Measurements from ENCODE around the gene BNIP3.
"Not testable (repeated sequence)": the region's sequence is repeated elsewhere in the genome, so short reads cannot be mapped to it uniquely, and the experiment has no call there.

BNIP3 gene

DNA sequence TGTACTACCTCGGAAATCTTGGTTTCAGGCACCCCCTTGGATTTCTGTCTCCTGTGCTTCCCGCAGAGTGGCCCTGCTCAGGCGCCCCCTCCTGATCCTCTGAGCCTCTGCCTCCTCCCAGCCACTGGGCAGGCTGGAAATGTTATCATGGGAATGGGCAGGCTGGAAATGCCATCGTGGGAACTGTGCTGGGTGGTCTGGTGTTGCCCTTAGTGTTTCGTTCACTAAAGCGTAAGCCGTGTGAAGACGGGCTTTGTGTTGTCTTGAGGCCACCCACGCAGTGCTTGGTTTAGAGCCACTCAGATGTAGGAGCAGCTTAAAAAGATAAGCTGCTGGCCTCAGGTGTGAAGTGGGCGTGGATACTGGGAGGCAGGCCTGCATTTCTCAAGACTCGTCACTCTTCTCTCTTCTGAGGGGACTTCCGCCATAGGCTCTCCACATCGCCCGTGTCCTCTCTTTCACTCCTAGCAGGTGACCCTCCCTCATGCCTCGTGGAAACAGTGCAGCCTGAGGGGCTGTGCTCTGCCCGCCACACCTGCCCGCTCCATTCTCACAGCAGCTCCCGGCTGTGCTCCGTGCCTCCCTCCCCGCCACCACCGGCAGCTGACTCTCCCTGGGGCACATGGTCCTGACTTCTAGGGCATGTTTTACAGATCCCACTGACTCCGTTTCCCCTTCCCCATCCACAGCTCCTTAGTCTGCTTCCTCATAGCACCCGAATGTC is 52.4 kb downstream of the BNIP3 start:
- DNase-seq (ENCODE audit: low read depth): no peak

DNA sequence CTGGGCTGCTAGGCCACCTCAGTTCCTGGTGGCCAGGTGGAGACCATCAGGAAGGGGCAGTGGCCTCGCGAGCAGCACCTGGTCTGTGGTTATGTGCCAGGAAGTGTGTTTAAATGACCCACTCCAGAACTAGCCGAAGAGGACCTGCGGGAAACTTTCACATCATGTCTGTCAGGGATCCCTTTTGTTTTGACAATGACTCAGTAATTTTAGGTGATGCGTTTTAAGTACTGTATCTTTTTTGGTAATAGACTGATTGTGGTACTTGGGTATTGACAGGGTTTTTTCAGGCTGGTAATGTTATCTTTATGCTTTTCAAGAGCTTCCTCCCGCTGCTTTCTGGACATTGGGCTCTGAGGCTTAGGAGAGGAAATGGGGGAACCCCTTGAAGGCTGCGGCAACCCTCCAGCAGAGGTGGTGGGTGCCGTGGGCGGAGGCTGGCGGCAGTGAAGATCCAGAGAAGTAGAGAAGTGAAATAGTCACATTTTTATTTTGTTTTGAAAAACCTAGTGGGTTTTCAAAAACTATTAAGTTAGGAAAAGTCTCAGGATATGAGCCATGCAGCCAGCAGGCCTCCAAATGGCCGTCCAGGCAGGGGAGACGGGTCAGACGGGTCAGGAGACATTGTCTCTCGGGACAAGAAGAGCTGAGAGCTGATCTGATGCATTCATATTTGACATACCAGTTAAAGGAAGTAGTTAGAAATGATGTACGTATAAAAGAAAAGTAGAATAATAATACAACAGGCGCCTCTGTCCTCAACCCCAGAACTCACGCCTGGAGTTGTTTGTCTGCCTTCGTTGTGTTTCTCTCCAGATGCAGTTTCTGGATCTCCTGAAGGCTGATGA is 53.3 kb downstream of the BNIP3 start:
- no peak for DNase-seq (ENCODE audit: low read depth)

DNA sequence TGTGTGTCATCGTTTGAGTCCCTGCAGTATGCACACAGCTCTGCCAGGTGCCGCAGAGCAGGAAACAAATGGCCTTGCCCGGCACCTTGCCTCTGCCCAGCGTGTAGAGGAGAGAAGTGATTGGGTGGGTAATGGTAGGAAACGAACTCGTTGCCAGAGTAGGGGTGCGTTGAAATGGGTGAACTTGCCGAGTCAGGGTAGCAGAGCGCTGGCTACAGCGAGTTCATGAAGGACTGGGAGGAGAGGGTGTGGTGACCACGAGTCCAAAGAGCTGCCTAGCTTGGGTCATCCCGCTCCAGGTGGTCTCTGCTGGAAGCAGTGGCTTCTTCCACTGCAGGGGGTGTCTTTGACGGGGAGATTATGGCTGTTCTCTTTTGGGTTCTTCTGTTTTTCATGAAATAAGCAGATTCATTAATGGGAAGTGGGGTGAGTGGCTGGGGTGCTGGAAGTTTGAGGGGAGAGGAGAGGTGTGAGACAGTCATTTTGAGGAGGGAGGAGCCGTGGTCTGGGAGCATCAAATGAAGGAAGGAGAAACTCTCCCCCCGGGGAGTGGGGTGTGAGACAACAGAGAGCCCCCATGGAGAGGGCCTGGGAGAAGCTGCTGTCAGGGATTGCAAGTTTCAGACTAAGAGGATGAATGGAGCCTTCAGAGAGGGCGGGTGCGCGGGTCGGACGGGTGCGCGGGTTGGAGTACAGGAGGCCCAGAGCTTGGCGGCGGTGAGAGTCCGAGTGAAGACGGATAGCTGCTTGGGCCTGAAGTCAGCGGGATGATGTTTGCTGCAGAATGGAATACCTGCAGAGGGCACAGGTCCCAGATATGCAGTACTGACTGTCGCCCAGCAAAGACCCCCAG is 54.8 kb downstream of the BNIP3 start:
- DNase-seq (ENCODE audit: low read depth): no peak

DNA sequence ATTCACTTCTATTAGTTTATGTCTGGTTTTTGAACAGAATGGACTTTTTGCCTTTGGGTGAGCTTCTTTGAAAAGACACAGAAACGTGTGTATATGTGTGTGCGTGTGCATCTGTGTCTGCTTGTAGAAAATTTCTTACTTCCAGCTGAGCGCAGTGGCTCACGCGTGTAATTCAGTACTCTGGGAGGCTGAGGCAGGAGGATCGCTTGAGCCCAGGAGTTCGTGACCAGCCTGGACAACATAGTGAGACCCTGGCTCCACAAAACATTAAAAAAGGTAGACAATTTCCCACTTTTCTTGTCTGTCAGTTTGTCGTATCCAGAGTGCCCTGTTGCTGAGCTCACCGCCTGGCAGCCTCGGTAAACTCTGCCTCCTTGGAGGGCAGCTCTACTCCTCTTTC is 55.5 kb downstream of the BNIP3 start:
- no peak for DNase-seq (ENCODE audit: low read depth)

DNA sequence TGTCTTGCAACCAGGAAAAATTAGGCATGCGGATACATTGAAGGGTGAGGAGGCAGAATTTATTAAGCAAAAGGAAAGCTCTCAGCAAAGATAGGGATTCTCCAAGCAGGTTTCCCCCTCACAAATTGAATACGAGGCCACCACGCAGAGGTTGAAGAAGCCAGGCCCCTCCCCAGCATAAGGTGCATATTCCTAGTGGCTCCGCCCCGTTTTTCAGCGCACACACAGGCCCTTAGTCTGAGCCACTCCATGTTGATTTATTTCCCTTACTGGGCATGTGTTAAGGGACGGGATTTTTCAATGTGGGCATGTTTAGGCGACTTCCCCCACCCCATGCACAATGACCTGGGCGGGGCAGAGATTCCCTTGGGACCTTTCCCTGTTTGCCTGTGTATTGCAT is 56.0 kb downstream of the BNIP3 start:
- no peak for DNase-seq (ENCODE audit: low read depth)

DNA sequence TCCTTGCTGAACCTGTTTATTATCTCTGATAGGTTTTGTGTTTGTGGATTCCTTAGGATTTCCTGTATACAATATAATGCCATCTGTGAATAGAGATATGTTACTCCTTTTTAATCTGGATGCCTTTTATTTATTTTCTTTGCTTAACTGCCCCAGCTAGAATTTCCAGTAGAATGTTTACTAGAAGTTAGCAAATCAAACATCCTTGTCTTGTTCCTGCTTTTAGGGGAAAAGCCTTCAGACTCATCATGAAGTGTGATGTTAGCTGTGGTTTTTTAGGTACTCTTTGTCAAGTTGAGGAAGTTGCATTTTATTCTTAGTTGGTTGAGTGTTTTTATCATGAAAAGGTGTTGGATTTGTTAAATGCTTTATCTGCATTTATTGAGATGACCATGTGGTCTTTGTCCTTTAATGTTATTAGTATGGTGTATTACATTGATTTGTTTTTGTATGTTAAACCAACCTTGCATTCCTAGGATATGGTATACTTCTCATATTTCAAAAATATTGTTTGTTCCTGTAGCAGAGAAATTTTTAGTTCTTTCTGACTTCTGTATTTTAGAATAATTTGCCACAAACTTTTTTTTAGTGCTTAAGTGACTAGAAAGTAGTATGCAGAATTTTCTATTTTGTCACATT is 56.6 kb downstream of the BNIP3 start:
- no peak for DNase-seq (ENCODE audit: low read depth)

DNA sequence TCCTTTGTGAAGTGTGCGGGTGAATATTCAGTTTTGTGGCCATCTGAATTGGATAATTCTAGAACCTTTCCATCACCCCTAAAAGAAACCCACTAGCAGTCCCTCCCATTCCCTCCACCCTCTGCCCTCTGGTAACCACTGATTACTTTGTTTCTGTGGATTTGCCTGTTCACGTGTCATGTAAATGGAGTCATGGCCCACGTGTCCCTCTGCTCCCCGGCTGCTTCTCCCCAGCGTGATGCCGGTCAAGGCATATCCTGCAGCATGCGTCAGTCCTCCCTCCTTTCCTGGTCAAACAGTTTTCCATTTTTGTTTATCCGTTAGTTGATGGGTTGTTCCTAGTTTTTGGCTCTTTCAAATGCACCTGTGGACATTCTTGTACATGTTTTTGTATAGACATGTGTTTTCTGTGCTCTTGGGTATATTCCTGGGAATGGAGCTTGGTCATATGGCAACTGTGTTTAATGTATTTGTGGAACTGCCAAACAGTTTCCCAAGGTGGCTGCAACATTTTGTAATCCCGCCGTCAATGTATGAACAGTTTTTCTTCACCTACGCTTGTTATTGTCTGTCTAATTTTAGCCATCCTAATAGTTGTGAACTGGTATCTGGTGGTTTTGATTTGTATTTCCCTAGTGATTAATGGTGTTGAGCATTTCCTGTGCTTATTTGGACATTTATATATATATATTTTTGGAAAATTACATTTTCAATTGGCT is 58.5 kb downstream of the BNIP3 start:
- no peak for DNase-seq (ENCODE audit: low read depth)

DNA sequence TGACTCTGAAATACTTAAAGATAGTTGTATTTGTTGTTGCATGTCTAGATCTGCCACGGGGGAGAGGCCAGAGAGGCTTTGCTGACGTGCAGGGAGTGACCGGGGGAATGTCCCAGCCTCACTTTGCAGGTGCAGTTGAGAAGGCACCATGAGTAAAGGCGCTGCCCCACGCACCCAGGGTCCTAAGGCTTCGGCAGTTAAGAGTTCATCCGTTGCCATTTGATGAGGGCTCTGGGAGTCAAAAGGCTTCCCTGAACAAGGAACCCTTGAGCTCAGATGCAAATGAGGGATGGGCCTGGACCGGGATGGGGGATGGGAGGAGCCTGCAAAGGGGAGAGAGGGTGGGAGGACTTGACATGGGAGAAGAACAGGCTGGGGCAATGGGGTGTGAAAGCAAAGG is 60.5 kb downstream of the BNIP3 start:
- DNase-seq (ENCODE audit: low read depth): no peak

DNA sequence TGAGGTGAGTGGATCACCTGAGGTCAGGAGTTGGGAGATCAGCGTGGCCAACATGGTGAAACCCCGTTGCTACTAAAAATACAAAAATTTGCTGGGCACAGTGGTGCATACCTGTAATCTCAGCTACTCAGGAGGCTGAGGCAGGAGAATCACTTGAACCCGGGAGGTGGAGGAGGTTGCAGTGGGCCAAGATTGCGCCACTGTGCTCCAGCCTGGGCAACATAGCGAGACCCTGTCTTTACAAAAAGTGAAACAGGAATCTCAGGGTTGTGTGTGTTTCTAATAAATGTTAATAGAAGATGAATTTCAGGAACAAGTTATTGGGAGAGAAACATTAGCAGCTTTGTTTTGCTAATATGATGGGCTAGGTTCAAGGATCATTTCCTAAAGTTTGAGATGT is 61.0 kb downstream of the BNIP3 start:
- no peak for DNase-seq (ENCODE audit: low read depth)

DNA sequence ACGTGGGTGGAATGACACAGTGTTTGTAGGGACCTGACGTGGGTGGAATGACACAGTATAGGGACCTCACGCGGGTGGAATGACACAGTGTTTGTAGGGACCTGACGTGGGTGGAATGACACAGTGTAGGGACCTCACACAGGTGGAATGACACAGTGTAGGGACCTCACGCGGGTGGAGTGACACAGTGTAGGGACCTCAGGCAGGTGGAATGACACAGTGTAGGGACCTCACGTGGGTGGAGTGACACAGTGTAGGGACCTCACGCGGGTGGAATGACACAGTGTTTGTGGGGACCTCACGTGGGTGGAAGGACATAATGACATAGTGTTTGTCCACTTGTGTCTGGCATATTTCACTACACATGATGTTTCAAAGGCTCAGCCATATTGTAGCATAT is 61.6 kb downstream of the BNIP3 start:
- no peak for DNase-seq (ENCODE audit: low read depth)

DNA sequence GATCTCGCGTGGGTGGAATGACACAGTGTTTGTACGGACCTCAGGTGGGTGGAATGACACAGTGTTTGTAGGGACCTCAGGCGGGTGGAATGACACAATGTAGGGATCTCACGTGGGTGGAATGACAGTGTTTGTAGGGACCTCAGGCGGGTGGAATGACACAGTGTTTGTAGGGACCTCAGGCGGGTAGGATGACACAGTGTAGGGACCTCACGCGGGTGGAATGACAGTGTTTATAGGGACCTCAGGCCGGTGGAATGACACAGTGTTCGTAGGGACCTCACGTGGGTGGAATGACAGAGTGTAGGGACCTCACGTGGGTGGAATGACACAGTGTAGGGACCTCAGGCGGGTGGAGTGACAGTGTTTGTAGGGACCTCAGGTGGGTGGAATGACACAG is 62.3 kb downstream of the BNIP3 start:
- DNase-seq (ENCODE audit: low read depth): not testable (repeated sequence)
